Astrocyte of the cerebellum (primary cell): Measurements from ENCODE around the gene EXOSC7.

Experiments used
- DNase-seq: peaks from one replicate; pipeline ENCODE4 v3.0.0-alpha.2; 2011; ENCODE audit warnings: low read depth
- H3K4me3 ChIP-seq: 2 replicates; pipeline ENCODE4 v1.5.1; 2011; ENCODE audit warnings: mild to moderate bottlenecking, low read depth, low read length, moderate library complexity
- CTCF ChIP-seq: IDR thresholded peaks from 2 replicates; pipeline ENCODE4 v1.5.1; 2012; ENCODE audit warnings: low read length, low read depth, moderate library complexity, mild to moderate bottlenecking; ENCODE audit errors: missing control alignments
- in situ Hi-C: cut with HindIII; loops from 2 replicates; pipeline ENCODE4 v1.10.0; 2017; ENCODE audit warnings: low sequenced_read_pairs

EXOSC7 gene

GRCh38 chr3:44976002-44976815, at the start of gene EXOSC7, which contains the start of gene ZDHHC3:
Gene EXOSC7, plus strand, starts transcription at chr3:44976244. Its CDS starts 34 bp downstream, at chr3:44976278.
Gene ZDHHC3, minus strand, starts transcription at chr3:44976174. Its CDS starts 16,738 bp downstream, at chr3:44959436.
- TF ChIP-seq CTCF, result no peak
- peak within 1 kb of the TSS; percentile 98 for H3K4me3 ChIP-seq
- DNase-seq, result peak; percentile 56
- in situ Hi-C loops, result no loop called here

GRCh38 chr3:44926921-44927320, 49.1 kb upstream of the EXOSC7 start:
- no peak for TF ChIP-seq CTCF
- in situ Hi-C loops, result no loop called here
- DNase-seq, result no peak
- H3K4me3 ChIP-seq, result no peak overlapping the region

- no peak for DNase-seq
- H3K4me3 ChIP-seq, result no peak overlapping the region
- in situ Hi-C loops, result no loop called here
- no peak for TF ChIP-seq CTCF
Observed at GRCh38 chr3:44927371-44927770, 48.7 kb upstream of the EXOSC7 start.

- TF ChIP-seq CTCF, result no peak
- no peak for DNase-seq
- in situ Hi-C loops, result no loop called here
- H3K4me3 ChIP-seq, result no peak overlapping the region
Observed at GRCh38 chr3:44929782-44930181, 46.3 kb upstream of the EXOSC7 start.

GRCh38 chr3:44930911-44931310, 45.1 kb upstream of the EXOSC7 start:
- DNase-seq, result no peak
- H3K4me3 ChIP-seq, result no peak overlapping the region
- no peak for TF ChIP-seq CTCF
- in situ Hi-C loops, result no loop called here

- in situ Hi-C loops, result no loop called here
- no peak for TF ChIP-seq CTCF
- DNase-seq, result no peak
- H3K4me3 ChIP-seq, result no peak overlapping the region
Observed at GRCh38 chr3:44931791-44932190, 44.3 kb upstream of the EXOSC7 start.
